Naive B cell (primary cell): ENCODE data around the gene FBXO7. TPM values are rescaled to one million over a fixed set of nuclear protein-coding genes. Genes with fewer than 3 reads are reported as not detected.
A peak's percentile ranks its signal among the peaks of the same experiment; 100 is the strongest.
"Not testable (repeated sequence)": the region's sequence is repeated elsewhere in the genome, so short reads cannot be mapped to it uniquely, and the experiment has no call there.

Experiments used
- ATAC-seq, 2 donors: fragments of 150-1000 bp; cut with Tn5 transposase; 2 replicates each; pipeline ENCODE4 v1.10.0; 2021; ENCODE audit warnings: low read depth in 2 of 2, mild to moderate bottlenecking in 2 of 2, moderate library complexity in 2 of 2
- DNase-seq: peaks from one replicate; pipeline ENCODE4 v3.0.0; 2022
- H3K27ac Mint-ChIP-seq, 6 donors: one replicate each; pipeline ENCODE4 v1.8.0; 2020 to 2022; ENCODE audit warnings: mild to moderate bottlenecking in 6 of 6, mixed read lengths in 6 of 6, moderate library complexity in 5 of 6, inconsistent platforms in 2 of 6
- H3K27me3 Mint-ChIP-seq, 3 donors: one replicate each; pipeline ENCODE4 v1.8.0; 2021 to 2022; ENCODE audit warnings: mixed read lengths in 3 of 3, mild to moderate bottlenecking in 1 of 3
- H3K36me3 Mint-ChIP-seq, 2 donors: one replicate each; pipeline ENCODE4 v1.8.0; 2020 to 2022; ENCODE audit warnings: mixed read lengths in 2 of 2, inconsistent platforms in 1 of 2, mild to moderate bottlenecking in 1 of 2
- H3K4me1 Mint-ChIP-seq, 3 donors: one replicate each; pipeline ENCODE4 v1.8.0; 2020 to 2022; ENCODE audit warnings: mixed read lengths in 3 of 3, inconsistent platforms in 1 of 3, mild to moderate bottlenecking in 1 of 3, moderate library complexity in 1 of 3
- H3K4me3 Mint-ChIP-seq, 8 donors: one replicate each; pipeline ENCODE4 v1.8.0; 2020 to 2022; ENCODE audit warnings: mild to moderate bottlenecking in 8 of 8, mixed read lengths in 8 of 8, moderate library complexity in 8 of 8, inconsistent platforms in 2 of 8
- H3K9me3 Mint-ChIP-seq, 7 donors: one replicate each; pipeline ENCODE4 v1.8.0; 2020 to 2022; ENCODE audit warnings: mixed read lengths in 7 of 7, mild to moderate bottlenecking in 5 of 7, inconsistent platforms in 2 of 7, moderate library complexity in 1 of 7
- polyA plus RNA-seq, 6 donors: library from polyadenylated mRNA; unstranded; fragments of 300-500 nt; fragmentation: Illumina TruSeq; gene quantifications; one replicate each; pipeline ENCODE4 v1.2.3, GENCODE V29; 2021; ENCODE audit warnings: low read depth in 6 of 6

The FBXO7 gene
- polyA plus RNA-seq, 6 donors from 2014 or later, result 141 to 196 (median 160) TPM

DNA sequence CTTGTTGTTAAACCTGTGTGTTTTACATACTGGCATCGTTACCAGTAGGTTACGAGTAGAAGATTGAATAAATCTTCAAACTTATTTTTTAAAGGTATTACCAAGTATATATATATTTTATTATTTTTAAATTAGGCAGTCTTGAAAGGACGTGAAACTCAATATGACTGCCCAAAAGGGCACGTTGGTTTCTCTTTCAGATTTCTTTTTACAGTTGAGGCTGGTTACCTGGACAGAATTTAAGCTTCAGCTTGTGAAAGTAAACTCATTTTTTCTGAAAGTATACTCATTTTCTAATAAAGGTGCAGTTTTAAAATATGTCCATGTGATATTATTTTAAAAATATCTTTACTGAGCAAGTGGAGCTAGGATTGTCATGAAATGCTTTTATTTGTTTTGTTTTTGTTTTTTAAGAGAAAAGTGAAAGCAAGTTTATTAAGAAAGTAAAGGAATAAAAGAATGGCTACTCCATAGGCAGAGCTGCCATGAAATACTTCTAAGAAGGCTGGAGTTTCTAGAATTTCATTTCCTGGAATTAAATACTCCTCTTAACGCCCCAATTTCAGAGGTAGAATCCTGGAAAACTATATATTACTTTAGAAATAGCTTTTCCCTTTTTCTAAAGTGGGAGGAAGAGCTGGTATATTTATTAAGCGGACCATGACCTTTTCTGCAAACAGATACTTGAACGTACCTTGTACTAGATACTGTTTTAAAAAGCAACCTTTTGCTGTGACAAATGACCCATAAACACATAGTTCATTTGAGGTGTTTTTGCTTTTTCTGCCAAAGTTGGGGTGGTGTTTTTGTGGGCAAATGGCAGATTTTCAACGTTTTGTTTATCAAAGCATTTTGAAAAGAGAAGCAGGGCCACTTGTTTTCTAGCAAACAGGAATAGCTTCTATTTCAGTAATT lies 1.9 kb downstream of the FBXO7 start:
- no peaks in the 10 kb centered on the region for H3K27me3 Mint-ChIP-seq
- no peak for DNase-seq
- peak overlapping the region; percentile 44 to 97 (median 92) for H3K4me3 Mint-ChIP-seq
- peaks cover 9 to 11% of the 10 kb centered on the region in 2 donors for H3K36me3 Mint-ChIP-seq
- no peaks in the 10 kb centered on the region for H3K9me3 Mint-ChIP-seq
- H3K27ac Mint-ChIP-seq, result peak overlapping the region; percentile 79 to 98 (median 92)
- peaks cover 27 to 36% (median 32%) of the 10 kb centered on the region in 3 donors for H3K4me1 Mint-ChIP-seq
- no peak for ATAC-seq

DNA sequence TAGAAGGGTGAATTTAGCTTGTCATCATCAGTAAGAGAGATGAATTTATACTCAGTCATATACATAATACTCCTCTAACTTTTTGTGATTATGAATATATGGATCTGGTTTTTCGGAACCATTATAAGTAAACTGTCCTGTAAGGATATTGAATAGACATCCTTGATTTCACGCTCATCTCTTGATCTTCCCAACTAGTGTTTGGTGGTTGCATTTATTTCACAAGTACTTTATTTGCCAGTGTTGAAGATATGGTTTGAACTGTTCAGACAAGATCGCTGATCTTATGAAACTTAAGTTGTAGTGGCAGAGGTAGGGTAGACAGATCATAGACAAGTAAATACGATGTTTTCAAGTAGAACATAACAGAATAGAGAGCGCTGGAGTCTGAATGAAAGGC lies 3.0 kb downstream of the FBXO7 start:
- H3K4me1 Mint-ChIP-seq, result peaks cover 27 to 36% (median 33%) of the 10 kb centered on the region in 3 donors

DNA sequence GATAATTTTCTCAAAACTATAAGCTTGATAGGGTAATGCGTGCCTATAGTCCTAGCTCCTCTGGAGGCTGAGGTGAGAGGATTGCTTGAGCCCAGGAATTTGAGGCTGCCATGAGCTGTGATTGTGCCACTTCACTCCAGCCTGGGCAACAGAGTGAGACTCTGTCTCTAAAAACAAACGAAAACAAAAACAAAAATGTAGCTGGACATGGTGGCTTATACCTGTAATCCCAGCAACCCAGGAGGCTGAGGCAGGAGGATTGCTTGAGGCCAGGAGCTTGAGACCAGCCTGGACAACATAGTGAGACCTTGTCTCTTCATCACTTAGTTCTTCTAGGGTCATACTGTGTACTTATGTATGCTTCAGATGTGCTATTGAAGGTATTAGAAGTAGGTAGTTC lies 3.9 kb downstream of the FBXO7 start:
- H3K27ac Mint-ChIP-seq, DNase-seq, ATAC-seq, H3K27me3 Mint-ChIP-seq, H3K9me3 Mint-ChIP-seq: not testable (repeated sequence)
- H3K36me3 Mint-ChIP-seq, result peaks cover 9 to 11% of the 10 kb centered on the region in 2 donors
- peak overlapping the region in 1 of 8 donors; percentile 18 for H3K4me3 Mint-ChIP-seq
- peaks cover 22 to 30% (median 29%) of the 10 kb centered on the region in 3 donors for H3K4me1 Mint-ChIP-seq

More for the DNA sequence above, 3.0 kb downstream of the FBXO7 start:
- no peak overlapping the region for H3K27ac Mint-ChIP-seq
- H3K9me3 Mint-ChIP-seq, result no peaks in the 10 kb centered on the region
- H3K36me3 Mint-ChIP-seq, result peaks cover 9 to 11% of the 10 kb centered on the region in 2 donors
- ATAC-seq, result no peak
- no peak for DNase-seq
- H3K4me3 Mint-ChIP-seq, result peak overlapping the region in 1 of 8 donors; percentile 45
- no peaks in the 10 kb centered on the region for H3K27me3 Mint-ChIP-seq

DNA sequence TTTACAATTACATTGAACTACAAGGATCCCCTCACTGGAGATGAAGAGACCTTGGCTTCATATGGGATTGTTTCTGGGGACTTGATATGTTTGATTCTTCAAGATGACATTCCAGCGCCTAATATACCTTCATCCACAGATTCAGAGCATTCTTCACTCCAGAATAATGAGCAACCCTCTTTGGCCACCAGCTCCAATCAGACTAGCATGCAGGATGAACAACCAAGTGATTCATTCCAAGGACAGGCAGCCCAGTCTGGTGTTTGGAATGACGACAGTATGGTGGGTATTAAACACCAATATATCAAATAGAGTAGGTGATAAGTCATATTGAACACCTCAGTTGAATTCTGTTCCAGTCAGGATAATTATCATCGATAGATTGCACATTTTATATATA lies 4.4 kb downstream of the FBXO7 start:
- ATAC-seq (no peak), DNase-seq (no peak)
- Mint-ChIP-seq H3K9me3 (no peaks in the 10 kb centered on the region), H3K36me3 (peaks cover 9 to 11% of the 10 kb centered on the region in 2 donors), H3K27ac (no peak overlapping the region), H3K27me3 (no peaks in the 10 kb centered on the region), H3K4me3 (peak overlapping the region in 1 of 8 donors; percentile 18), H3K4me1 (peaks cover 18 to 26% (median 24%) of the 10 kb centered on the region in 3 donors)

DNA sequence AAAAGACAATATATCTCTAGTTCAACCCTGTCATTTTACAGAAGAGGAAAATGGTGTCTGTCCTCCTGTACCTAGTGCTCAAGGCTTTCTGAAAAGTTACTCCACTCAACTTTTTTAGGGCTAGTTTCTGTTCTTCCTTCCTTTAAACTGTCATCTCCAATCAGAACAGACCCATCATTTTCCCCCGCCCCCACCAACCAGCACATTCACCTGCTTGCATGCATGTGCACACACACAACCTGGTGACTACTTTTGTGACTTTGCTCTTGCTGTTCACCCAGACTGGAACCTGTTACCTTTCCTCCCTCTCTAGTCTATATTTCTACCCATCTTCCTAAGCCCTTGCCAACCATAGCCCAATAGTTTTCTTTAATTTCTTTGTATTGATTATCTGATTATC lies 5.6 kb downstream of the FBXO7 start:
- Mint-ChIP-seq H3K36me3 (peaks cover 9 to 11% of the 10 kb centered on the region in 2 donors), H3K27me3 (no peaks in the 10 kb centered on the region), H3K4me1 (peaks cover 18 to 26% (median 21%) of the 10 kb centered on the region in 3 donors), H3K27ac (peak overlapping the region in 5 of 6 donors; percentile 0 to 92 (median 61)), H3K9me3 (no peaks in the 10 kb centered on the region), H3K4me3 (peak overlapping the region in 6 of 8 donors; percentile 8 to 82 (median 59))
- ATAC-seq (peak in 1 of 2 donors; percentile 54), DNase-seq (no peak)

DNA sequence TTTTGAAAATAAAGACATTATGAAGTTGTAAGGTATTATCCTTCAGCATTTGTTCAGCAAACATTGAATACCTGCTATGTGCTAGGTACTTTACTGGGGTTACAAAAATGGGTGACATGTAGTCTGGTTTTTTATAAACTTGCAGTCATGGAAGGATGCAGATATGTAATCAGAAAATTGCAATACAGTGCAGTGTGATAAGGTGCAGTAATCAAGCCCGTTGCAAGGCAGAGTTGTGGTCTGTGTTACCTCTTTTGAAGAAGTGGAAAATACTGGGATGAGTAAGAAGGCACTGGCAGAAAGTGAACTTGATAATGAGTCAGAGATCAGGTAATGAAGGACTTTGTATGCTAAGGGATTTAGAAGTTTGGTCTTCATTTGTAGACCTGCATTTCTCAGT lies 8.1 kb downstream of the FBXO7 start:
- Mint-ChIP-seq H3K9me3 (no peaks in the 10 kb centered on the region), H3K36me3 (peaks cover 9 to 27% of the 10 kb centered on the region in 2 donors), H3K27me3 (no peaks in the 10 kb centered on the region), H3K27ac (no peak overlapping the region), H3K4me3 (no peak overlapping the region), H3K4me1 (peaks cover 16 to 19% (median 18%) of the 10 kb centered on the region in 3 donors)
- DNase-seq (no peak), ATAC-seq (no peak)

DNA sequence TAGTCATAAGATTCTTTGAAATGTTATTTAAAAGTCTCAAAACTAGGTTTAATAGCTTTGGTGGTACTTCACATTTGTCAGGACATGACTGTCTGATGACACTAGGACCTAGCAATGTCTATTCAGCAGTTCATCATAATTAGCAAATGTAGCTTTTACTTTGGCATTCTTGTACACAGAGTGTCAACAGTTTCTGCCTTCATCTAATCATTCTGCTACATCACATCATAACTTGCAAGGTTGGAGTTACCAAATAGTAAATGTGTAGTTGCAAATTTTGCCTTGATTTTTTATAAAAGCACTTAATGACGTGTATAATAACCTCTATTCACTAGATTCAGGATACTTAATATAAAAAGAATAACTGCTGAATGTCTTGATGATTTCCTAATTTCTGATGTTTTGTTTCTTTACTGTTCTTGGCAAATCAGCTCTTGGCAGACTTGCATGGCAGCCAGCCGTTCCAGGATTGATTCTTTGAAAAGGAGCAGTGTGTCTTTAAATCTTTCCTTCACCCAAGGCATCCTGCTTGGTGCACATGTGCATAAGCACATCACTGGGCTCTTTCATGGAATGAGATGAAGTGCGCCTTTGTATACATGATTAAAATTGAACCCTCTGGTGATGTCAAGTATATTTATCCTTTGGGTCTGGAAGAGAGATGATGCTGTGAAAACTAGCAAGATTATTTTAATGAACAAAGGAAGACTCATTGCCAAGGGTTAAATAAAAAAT lies 12.2 kb downstream of the FBXO7 start:
- peaks cover 14 to 16% of the 10 kb centered on the region in 2 donors for H3K36me3 Mint-ChIP-seq
- peak overlapping the region in 1 of 6 donors; percentile 28 for H3K27ac Mint-ChIP-seq

DNA sequence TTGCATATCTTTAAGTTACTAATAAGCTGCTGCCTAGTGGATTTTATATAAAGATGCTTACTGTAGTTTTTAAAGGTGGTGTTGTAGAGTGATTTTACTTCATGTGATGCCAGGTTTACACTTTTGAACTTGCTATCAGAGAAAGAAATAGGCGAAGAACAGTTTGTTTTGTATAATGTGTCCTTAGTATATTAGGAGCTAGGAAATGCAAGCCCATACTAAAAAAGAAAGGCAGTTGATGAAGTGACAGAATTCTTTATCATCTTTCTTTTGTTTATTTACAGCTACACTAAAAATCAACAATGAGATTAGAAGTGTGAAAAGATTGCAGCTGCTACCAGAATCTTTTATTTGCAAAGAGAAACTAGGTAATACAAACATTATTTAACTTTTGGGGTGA lies 12.8 kb downstream of the FBXO7 start:
- Mint-ChIP-seq H3K4me3 (no peak overlapping the region), H3K27ac (peak overlapping the region in 1 of 6 donors; percentile 28), H3K4me1 (peaks cover 2 to 6% (median 5%) of the 10 kb centered on the region in 3 donors), H3K27me3 (no peaks in the 10 kb centered on the region), H3K9me3 (no peaks in the 10 kb centered on the region), H3K36me3 (peaks cover 14 to 16% of the 10 kb centered on the region in 2 donors)
- no peak for DNase-seq
- ATAC-seq, result no peak

More for the DNA sequence above, 12.2 kb downstream of the FBXO7 start:
- Mint-ChIP-seq H3K27me3 (no peaks in the 10 kb centered on the region), H3K9me3 (no peaks in the 10 kb centered on the region), H3K4me1 (peaks cover 2 to 6% (median 5%) of the 10 kb centered on the region in 3 donors), H3K4me3 (no peak overlapping the region)
- no peak for ATAC-seq
- no peak for DNase-seq

DNA sequence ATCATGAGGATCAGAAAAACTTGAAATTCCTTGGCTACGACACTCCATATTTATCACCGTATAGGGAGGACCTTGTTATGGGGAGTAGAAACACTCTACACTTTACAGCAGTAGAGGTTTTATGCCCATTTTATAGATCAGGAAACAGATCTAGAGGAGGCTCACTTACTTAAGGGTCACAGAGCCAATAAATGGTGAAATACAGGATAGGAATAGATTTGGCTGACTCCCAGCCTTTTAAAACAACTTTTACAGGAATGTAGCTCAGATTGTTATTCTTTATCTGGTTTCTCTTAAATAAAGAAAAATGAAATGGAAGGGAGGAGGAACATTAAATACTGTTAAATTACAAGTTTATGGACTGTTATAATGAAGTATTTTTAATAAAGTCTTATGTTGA lies 14.8 kb downstream of the FBXO7 start:
- Mint-ChIP-seq H3K4me3 (no peak overlapping the region), H3K36me3 (peaks cover 16 to 22% of the 10 kb centered on the region in 2 donors), H3K27me3 (no peaks in the 10 kb centered on the region), H3K9me3 (no peaks in the 10 kb centered on the region), H3K4me1 (peaks cover 2 to 6% (median 5%) of the 10 kb centered on the region in 3 donors), H3K27ac (no peak overlapping the region)
- no peak for ATAC-seq
- no peak for DNase-seq

DNA sequence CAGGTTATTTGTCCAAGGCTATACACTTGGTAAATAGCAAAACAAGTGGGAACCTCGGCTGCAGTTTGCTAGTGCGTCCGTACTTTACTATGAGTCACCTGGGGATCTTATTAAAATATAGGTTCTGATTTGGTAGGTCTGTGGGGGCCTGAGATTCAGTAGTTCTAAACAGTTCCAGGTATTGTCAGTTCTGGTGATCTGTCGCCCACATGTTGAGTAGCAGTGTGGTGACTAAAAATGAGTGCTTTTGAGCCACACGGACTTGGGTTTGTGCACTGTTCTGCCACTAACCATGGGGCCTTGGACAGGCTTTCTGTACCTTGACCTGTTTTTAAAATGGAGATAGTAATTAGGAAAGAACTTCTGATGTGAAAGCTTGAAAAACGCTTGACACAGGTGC lies 15.7 kb downstream of the FBXO7 start:
- peaks cover 2 to 6% (median 5%) of the 10 kb centered on the region in 3 donors for H3K4me1 Mint-ChIP-seq
- H3K36me3 Mint-ChIP-seq, result peaks cover 23 to 29% of the 10 kb centered on the region in 2 donors
- ATAC-seq (no peak), DNase-seq (no peak)
- no peaks in the 10 kb centered on the region for H3K27me3 Mint-ChIP-seq
- no peak overlapping the region for H3K27ac Mint-ChIP-seq
- no peaks in the 10 kb centered on the region for H3K9me3 Mint-ChIP-seq
- no peak overlapping the region for H3K4me3 Mint-ChIP-seq

DNA sequence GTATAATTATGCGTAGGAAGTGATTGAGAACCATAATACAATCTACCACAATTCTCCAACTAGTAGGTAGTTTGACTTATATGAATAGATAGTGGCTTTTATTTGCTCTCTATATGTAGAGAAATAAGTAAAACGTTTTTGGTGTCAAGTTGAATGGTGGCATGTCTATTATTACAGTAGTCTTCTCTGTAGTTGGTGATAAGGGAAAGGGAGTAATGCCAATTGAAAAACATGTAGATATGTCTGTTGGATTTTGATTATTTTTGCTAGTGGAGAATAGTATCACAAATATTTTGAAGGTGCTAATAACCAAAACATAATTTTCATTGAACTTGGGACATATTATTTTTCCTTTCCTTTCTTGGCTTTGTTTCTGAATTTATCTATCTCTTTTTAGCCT lies 17.5 kb downstream of the FBXO7 start:
- DNase-seq (no peak), ATAC-seq (no peak)
- no peak overlapping the region for H3K27ac Mint-ChIP-seq
- H3K4me1 Mint-ChIP-seq, result peaks cover 0 to 3% (median 1%) of the 10 kb centered on the region in 3 donors
- H3K9me3 Mint-ChIP-seq, result no peaks in the 10 kb centered on the region
- H3K27me3 Mint-ChIP-seq, result no peaks in the 10 kb centered on the region
- H3K4me3 Mint-ChIP-seq, result no peak overlapping the region
- H3K36me3 Mint-ChIP-seq, result peaks cover 18 to 36% of the 10 kb centered on the region in 2 donors

DNA sequence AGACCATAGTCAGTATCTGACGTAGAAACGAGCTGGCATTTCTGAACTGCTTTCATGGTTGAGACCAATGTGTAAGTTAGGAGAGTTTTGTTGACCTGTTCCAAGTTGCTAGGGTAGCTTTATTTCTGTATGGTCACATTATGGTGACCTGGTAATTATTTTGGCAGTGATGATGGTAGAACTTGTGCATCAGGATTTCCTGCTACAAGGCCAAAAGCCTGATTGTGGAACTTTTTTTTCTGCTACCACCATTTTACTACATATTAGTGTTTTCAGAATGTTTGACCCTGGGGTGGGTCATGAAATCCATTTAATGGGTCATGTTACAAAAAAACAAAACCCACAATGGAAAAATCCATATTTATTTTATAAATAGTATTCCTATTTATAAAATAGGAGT lies 18.9 kb downstream of the FBXO7 start:
- no peak overlapping the region for H3K27ac Mint-ChIP-seq
- H3K4me3 Mint-ChIP-seq, result no peak overlapping the region
- H3K27me3 Mint-ChIP-seq, result no peaks in the 10 kb centered on the region
- ATAC-seq, result no peak
- H3K36me3 Mint-ChIP-seq, result peaks cover 24 to 39% of the 10 kb centered on the region in 2 donors
- no peaks in the 10 kb centered on the region for H3K9me3 Mint-ChIP-seq
- no peaks in the 10 kb centered on the region for H3K4me1 Mint-ChIP-seq
- no peak for DNase-seq

DNA sequence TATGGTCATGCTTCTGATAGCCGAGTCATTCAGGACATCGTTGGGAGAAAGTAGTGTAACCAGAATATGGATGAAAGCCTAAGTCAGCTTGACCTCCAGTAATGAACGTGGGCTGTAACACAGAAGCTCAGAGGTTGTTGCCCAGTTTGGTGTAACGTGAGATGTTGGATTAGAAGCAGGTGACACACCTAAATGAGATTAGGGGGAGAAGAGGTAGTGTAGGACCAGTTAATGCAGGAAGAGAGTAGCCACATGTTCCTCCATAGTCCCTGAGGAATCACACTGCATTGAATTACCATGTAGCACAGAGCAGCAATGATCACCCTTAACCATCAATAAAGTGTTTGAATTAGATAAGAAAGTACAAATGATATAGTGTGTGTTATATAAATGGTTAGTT lies 20.4 kb downstream of the FBXO7 start:
- Mint-ChIP-seq H3K9me3 (no peaks in the 10 kb centered on the region), H3K4me1 (no peaks in the 10 kb centered on the region), H3K27me3 (no peaks in the 10 kb centered on the region), H3K4me3 (no peak overlapping the region), H3K36me3 (peaks cover 32 to 41% of the 10 kb centered on the region in 2 donors), H3K27ac (peak overlapping the region in 2 of 6 donors; percentile 34 to 41)
- ATAC-seq (no peak), DNase-seq (no peak)
